DOHH2 (cell line): ENCODE measurements around the gene NFIB.

Experiments
- EZH2phosphoT487 ChIP-seq: fragments of 200-600 bp; sonication (generic); IDR thresholded peaks from 2 replicates; pipeline ENCODE4 v1.6.1; 2017; ENCODE audit warnings: borderline replicate concordance, mild to moderate bottlenecking, antibody characterized with exemption, low read length, moderate library complexity, mixed read lengths
- TF ChIP-seq, protein P1 (sequence below): fragments of 200-600 bp; sonication (generic); IDR thresholded peaks from one replicate; pipeline ENCODE4 v1.5.1; 2014; ENCODE audit warnings: antibody characterized with exemption, mild to moderate bottlenecking, low read depth, low read length; ENCODE audit not compliant: poor library complexity, severe bottlenecking

DNA sequence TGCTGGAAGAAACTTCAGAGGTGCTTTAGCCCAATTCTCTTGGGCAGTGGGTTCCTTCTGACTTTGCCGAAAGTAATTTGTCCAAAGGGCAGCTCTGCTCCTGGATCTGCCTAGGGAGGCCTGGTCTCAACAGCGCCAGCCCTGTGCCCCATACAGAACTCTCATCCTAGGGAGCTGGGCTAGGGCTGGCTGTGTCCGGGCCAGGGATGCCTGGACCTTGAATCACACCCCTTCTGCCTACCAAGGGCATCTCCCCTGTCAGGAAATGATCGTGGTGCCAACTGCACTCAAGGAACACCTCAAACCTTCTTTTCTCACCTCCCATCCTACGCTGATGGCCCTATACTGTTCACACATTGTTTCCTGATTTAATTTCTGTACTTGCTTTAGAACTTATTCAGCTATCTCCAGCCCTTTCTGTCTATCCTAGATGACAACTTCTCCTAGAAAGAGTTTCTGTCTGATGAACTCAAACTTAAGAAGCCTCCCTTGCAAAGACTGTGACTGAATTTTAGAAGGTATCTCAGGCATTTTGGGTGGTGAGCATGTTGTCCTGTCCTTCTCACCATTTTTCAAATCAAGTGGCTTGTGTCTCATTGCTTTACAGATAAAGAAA lies 37.4 kb upstream of the NFIB start:
- TF ChIP-seq EZH2phosphoT487: no peak
- TF ChIP-seq, protein P1, sequence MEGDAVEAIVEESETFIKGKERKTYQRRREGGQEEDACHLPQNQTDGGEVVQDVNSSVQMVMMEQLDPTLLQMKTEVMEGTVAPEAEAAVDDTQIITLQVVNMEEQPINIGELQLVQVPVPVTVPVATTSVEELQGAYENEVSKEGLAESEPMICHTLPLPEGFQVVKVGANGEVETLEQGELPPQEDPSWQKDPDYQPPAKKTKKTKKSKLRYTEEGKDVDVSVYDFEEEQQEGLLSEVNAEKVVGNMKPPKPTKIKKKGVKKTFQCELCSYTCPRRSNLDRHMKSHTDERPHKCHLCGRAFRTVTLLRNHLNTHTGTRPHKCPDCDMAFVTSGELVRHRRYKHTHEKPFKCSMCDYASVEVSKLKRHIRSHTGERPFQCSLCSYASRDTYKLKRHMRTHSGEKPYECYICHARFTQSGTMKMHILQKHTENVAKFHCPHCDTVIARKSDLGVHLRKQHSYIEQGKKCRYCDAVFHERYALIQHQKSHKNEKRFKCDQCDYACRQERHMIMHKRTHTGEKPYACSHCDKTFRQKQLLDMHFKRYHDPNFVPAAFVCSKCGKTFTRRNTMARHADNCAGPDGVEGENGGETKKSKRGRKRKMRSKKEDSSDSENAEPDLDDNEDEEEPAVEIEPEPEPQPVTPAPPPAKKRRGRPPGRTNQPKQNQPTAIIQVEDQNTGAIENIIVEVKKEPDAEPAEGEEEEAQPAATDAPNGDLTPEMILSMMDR: no peak
